Measurements from ENCODE around the gene HJURP.

HJURP gene

GRCh38 chr2:233793465-233794127 lies 60.7 kb downstream of the HJURP start:
- DNase-seq (ENCODE audit: low spot score), result no peak

GRCh38 chr2:233792720-233793119 lies 61.6 kb downstream of the HJURP start:
- no peak for DNase-seq (ENCODE audit: low spot score)

- DNase-seq (ENCODE audit: low spot score), result no peak
Measured at GRCh38 chr2:233791883-233792329, 62.4 kb downstream of the HJURP start.

GRCh38 chr2:233791151-233791882 lies 63.0 kb downstream of the HJURP start:
- no peak for DNase-seq (ENCODE audit: low spot score)

- DNase-seq (ENCODE audit: low spot score), result no peak
Measured at GRCh38 chr2:233789554-233789953, 64.8 kb downstream of the HJURP start.
